Stimulated activated naive CD8-positive, alpha-beta T cell treated with anti-CD3 and anti-CD28 coated beads, Interleukin-15, amount 100 ng/mL, for 72 hours (primary cell): ENCODE data around the gene PROX1.
"Not testable (repeated sequence)": the region's sequence is repeated elsewhere in the genome, so short reads cannot be mapped to it uniquely, and the experiment has no call there.

Source experiments
- ATAC-seq: fragments of 150-1000 bp; cut with Tn5 transposase; 2 replicates; pipeline ENCODE4 v1.10.0; 2021; ENCODE audit warnings: mild to moderate bottlenecking, moderate library complexity
- DNase-seq, 2 donors: peaks; one replicate each; pipeline ENCODE4 v3.0.0; 2021 to 2022
- H3K27ac Mint-ChIP-seq, 2 donors: one replicate each; pipeline ENCODE4 v1.8.0; 2022; ENCODE audit warnings: mild to moderate bottlenecking in 2 of 2, mixed read lengths in 2 of 2, moderate library complexity in 2 of 2
- H3K27me3 Mint-ChIP-seq: one replicate; pipeline ENCODE4 v1.8.0; 2022; ENCODE audit warnings: mixed read lengths
- H3K4me1 Mint-ChIP-seq: one replicate; pipeline ENCODE4 v1.8.0; 2022; ENCODE audit warnings: mild to moderate bottlenecking, mixed read lengths
- H3K4me3 Mint-ChIP-seq, 2 donors: one replicate each; pipeline ENCODE4 v1.8.0; 2022; ENCODE audit warnings: mild to moderate bottlenecking in 2 of 2, mixed read lengths in 2 of 2, moderate library complexity in 1 of 2
- H3K9me3 Mint-ChIP-seq, 2 donors: one replicate each; pipeline ENCODE4 v1.8.0; 2022; ENCODE audit warnings: mixed read lengths in 2 of 2

PROX1 gene

GRCh38 chr1:214089003-214089402 is 101.2 kb downstream of the PROX1 start:
- ATAC-seq, H3K27ac Mint-ChIP-seq, H3K4me1 Mint-ChIP-seq, H3K4me3 Mint-ChIP-seq, H3K9me3 Mint-ChIP-seq, DNase-seq: not testable (repeated sequence)
- peaks cover 19% of the 10 kb centered on the region for H3K27me3 Mint-ChIP-seq
